ENCODE results near the gene BRAT1.

The BRAT1 gene

DNA sequence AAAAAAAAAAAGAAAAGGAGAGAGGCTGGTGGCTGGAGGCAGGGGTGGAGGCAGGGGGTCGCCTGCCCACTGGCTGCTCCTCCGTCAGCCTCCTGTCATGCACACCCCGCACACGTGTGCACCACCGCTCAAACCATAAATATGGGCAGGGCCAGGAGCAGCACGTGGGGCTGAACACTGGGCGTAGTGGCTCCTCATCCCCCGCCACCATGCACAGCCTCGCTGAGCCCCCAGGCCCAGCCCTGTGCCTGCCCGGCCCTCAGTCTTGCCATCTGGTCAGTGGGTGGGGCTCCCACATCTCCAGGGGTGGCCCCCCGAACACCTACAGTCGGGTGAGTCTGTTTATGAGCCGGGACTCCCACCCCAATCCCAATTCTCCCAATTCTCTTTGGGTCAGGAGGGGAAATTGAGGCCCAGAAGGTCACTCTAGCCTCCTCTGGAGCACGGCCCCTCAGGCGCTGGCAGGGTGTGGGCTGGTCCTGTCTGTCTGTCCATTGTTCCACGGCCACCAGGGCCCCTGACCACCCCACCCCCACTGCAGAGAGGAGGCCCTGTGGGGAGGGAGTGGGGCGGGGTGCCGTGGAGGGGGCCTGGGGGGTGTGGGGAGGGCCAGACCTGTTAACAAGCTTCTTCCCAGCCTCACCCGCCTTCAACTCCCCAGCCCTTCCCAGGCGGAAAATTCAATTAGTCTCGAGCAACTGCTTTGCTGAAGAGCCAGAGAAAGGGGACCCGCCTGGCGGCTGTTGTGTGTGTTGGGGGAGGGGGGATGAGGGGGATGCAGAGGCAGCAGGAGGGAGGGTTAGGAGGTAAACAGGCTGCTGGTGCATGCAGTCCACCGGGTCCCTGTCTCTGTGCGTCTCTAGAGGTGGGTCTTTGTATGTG is 59.7 kb downstream of the BRAT1 start:
- no peak for DNase-seq

GRCh38 chr7:2494191-2495130 is 60.9 kb downstream of the BRAT1 start:
- DNase-seq: no peak

- DNase-seq: no peak
Observed at GRCh38 chr7:2493205-2494164, 61.8 kb downstream of the BRAT1 start.

DNA sequence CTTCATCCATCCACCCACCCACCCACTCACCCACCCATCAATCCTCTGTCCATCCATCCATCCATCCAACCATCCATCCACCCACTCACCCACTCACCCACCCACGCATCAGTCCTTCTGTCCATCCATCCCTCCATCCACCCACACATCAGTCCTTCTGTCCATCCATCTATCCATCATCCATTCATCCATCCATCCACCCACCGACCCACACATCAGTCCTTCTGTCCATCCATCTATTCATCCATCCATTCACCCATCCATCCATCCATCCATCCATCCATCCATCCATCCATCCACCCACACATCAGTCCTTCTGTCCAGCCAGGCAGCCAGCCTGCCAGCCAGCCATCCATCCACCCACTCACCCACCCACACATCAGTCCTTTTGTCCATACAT is 63.3 kb downstream of the BRAT1 start:
- DNase-seq: no peak

- no peak for DNase-seq
Observed at GRCh38 chr7:2490181-2490651, 65.1 kb downstream of the BRAT1 start.

DNA sequence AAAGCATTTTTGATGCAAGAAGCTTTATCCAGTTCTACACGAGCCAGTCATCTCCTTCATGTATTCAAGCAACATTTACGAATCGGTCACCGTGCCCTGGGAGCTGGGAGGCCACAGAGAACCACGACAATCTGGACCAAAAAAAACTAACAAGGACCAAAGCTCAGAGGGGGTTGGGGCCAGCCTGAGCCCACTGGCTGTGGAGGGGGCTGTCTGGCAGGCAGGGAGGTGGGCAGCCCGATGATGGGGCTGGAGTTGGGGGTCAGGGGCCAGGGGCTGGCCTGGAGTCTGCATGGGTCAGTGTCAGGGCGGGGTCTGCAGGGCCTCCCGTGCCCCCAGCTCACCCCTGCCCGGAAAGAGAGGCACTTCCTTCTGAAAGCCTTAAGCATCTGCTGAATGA is 66.6 kb downstream of the BRAT1 start:
- no peak for DNase-seq

DNA sequence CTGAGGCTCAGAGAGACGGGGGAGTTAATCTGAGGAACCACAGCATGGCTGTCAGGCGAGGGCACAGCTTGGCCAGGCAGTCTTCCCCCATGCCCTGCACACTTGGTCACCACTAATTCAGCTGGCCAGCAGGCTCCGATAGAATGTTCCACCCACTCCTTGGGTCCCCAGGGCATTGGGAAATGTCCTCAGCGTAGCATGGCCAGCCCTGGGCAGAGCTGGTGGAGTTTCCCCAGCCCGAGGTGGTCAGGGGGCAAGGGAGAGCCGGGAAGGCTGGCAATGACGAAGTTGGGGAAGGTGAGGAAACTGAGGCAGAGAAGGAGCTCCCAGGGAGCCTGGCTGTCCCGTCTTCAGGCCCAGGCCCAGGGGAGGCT is 67.1 kb downstream of the BRAT1 start:
- no peak for DNase-seq
